Activated CD8-positive, alpha-beta T cell treated with anti-CD3 and anti-CD28 coated beads, Interleukin-2, amount 10 ng/mL, durations not matched to agents 7 days and 5 days (primary cell): ENCODE data around the gene MEX3A. TPM values are rescaled to one million over a fixed set of nuclear protein-coding genes. Genes with fewer than 3 reads are reported as not detected.
A peak's percentile ranks its signal among the peaks of the same experiment; 100 is the strongest.
"Not testable (repeated sequence)": the region's sequence is repeated elsewhere in the genome, so short reads cannot be mapped to it uniquely, and the experiment has no call there.

Experiments
- ATAC-seq: fragments of 150-1000 bp; cut with Tn5 transposase; one replicate; pipeline ENCODE4 v1.10.0; 2021; ENCODE audit warnings: moderate library complexity
- CTCF ChIA-PET: fragments of 350-600 bp; sonication (Branson Sonifier 250); formaldehyde crosslinking; loops from one replicate; lab custom pipeline; 2021; ENCODE audit warnings: antibody characterized with exemption; lab: Charles Lee
- POLR2A ChIA-PET: fragments of 350-600 bp; sonication (Branson Sonifier 250); formaldehyde crosslinking; loops from one replicate; lab custom pipeline; 2021; ENCODE audit warnings: antibody characterized with exemption; lab: Charles Lee
- DNase-seq: peaks from one replicate; pipeline ENCODE4 v3.0.0-alpha.2; 2020
- H3K27ac Mint-ChIP-seq: one replicate; pipeline ENCODE4 v1.8.0; 2021; ENCODE audit warnings: mild to moderate bottlenecking, mixed read lengths
- H3K27me3 Mint-ChIP-seq: one replicate; pipeline ENCODE4 v1.8.0; 2021; ENCODE audit warnings: low read depth, mixed read lengths
- H3K36me3 Mint-ChIP-seq: one replicate; pipeline ENCODE4 v1.8.0; 2021; ENCODE audit warnings: low read depth, mixed read lengths
- H3K4me1 Mint-ChIP-seq: one replicate; pipeline ENCODE4 v1.8.0; 2021; ENCODE audit warnings: low read depth, mixed read lengths
- H3K4me3 Mint-ChIP-seq: one replicate; pipeline ENCODE4 v1.8.0; 2021; ENCODE audit warnings: mild to moderate bottlenecking, mixed read lengths
- H3K9me3 Mint-ChIP-seq: one replicate; pipeline ENCODE4 v1.8.0; 2022; ENCODE audit warnings: mixed read lengths; ENCODE audit not compliant: insufficient read depth
- total RNA-seq, 2 experiments: library from RNA; stranded (reverse); gene quantifications; one replicate each; pipeline ENCODE4 v1.2.3, GENCODE V29; 2021

Gene MEX3A
- total RNA-seq, 2 experiments from 2014 or later, result 0.05 TPM

DNA sequence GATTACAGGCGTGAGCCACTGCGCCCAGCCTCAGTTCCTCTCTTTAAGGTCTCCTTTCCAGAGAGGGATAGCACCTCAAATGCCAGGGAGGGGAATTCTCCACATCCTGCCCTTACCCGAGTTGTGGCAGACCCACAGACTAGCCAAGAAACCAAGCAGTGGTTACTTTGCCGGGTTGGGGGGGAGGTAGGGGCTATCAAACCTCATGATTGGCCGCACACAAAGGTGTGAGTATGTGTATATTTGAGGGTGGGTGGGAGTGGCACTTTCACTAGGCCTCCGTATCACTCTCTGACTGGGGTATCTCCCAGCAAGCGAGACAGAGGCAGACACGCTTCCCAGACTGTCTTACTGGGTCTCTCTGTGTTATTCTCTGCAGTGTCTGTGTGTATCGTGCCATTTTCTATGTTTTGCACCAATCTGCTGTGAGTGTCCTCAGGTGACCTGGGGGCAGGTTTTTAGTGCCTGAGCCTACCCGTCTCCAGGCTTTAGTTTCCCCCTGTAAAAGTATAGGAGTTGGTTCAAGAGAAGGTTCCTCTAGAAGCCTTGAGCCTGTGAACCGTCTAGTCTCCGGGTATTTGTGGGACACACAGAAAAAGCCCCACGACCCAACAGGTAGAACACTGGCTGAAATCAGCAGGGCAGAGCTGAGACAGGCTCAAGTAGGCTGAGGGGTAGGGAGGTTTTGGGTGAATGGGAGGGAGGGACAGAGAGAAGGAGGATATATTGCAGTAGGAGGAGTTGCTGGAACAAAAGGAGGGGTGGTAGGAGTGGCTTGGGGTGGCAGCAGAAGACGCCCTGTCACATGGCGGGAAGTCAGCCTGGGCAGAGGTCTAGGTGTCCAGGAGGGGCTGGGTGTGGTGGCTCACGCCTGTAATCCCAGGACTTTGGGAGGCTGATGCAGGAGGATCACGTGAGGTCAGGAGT, 42.6 kb upstream of the MEX3A start:
- ChIA-PET CTCF (interaction anchor here (0.9 to 8.5 kb wide), 4 partner anchors 10 to 194 kb away, joined by 4 to 534 read pairs (median 40); partner anchors contain the start of gene LMNA), POLR2A (interaction anchor here (0.6 to 8.1 kb wide), 4 partner anchors 9 to 27 kb away, joined by 3 to 44 read pairs (median 4); no protein-coding TSS in a partner anchor)
- DNase-seq, result peak; percentile 39
- H3K27ac Mint-ChIP-seq, result peak overlapping the region; percentile 59
- H3K9me3 Mint-ChIP-seq, result no peaks in the 10 kb centered on the region
- peak overlapping the region; percentile 4 for H3K4me3 Mint-ChIP-seq
- no peaks in the 10 kb centered on the region for H3K36me3 Mint-ChIP-seq
- H3K27me3 Mint-ChIP-seq, result peaks cover 17% of the 10 kb centered on the region
- peak; percentile 7 for ATAC-seq
- peaks cover 76% of the 10 kb centered on the region for H3K4me1 Mint-ChIP-seq

DNA sequence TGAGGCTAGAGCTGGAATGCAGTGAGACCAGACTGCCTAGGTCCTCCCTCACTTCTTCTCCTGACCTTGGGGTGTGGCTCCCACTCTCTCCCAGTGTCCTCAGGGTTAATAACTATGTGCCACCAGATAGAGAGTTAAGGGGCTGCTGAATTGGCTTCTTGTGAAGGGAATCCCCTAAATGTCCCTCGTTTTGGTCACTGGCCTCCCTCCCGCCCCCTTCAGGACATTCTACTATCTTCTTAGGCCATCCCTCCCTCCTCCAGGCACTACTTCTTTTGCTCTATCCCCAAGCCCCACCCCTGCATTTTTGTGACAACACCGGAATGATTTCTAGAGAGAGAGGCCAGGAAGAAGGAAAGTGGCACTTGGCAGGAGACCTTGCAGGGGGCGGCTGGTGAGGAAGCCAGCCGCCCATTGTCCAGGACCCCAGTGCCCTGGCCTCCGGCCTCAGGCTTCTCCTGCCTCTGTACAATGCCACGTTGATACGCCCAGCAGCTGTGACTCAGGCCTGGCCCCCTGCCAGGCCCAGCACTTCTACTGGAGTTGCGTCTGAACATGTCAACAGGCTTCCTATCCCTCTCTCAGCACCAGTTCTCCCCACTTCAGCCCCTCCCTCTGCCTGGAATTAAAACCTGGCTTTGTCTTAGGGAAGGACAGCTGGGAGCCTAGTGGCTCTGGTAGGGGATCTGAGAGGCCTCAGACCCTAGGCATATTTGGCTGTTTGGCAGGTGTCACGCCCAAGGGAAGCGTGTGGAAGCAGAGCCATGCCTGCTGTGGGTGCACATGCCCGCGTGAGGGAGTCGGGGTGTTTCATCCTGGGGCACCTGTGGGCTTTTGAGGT, 41.3 kb upstream of the MEX3A start:
- ChIA-PET CTCF (interaction anchor here (0.9 to 5.3 kb wide), 10 partner anchors 6 to 185 kb away, joined by 3 to 34 read pairs (median 4); partner anchors contain the start of gene LMNA), POLR2A (interaction anchor here (8.1 kb wide), 1 partner anchor 26 kb away, joined by 44 read pairs; no protein-coding TSS in a partner anchor)
- H3K9me3 Mint-ChIP-seq, result no peaks in the 10 kb centered on the region
- no peak overlapping the region for H3K4me3 Mint-ChIP-seq
- H3K27me3 Mint-ChIP-seq, result peaks cover 20% of the 10 kb centered on the region
- no peaks in the 10 kb centered on the region for H3K36me3 Mint-ChIP-seq
- DNase-seq (no peak), ATAC-seq (no peak)
- peak overlapping the region; percentile 34 for H3K27ac Mint-ChIP-seq
- peaks cover 66% of the 10 kb centered on the region for H3K4me1 Mint-ChIP-seq

DNA sequence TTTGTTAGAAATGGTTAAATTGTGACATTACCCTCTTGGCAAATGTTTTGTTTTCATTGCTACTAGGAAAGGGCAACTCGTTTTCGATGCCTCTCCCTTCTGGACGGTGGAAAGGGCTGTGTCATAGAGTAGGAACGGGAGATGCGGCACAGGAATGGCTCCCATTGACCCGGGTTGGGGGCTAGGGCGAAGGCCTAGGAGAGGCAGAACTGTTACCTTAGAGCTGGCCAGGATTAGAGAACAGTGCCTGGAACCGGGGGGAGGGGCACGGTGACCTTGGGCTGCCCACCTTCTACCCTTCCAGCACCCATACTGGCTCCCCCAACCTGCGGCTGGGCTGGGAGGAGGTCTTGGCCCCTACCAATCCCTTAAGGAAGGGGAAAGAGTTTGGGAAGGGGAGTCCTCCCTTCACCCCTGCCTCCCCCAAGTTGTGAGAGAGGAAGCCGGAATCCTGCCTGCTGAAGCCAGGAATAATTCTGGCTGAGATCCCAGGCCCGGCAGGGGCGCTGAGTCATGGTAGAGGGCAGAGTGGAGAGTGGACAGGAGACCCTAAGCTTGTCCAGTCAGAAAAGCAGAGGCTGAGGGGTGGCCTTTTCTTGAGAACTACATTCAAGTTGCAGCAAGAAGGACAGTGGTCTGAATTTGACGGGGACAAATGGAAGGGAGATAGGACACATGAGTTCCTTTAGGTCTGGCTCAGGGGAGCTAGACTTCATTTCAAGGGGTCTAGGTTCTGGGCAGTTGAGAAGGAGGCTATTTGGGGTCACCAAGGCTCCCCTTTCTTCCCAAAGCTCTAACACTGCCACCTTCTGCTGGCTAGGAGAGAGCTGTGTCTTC, 40.5 kb upstream of the MEX3A start:
- no peaks in the 10 kb centered on the region for H3K9me3 Mint-ChIP-seq
- peak overlapping the region; percentile 34 for H3K27ac Mint-ChIP-seq
- ChIA-PET POLR2A (interaction anchor here (8.1 kb wide), 1 partner anchor 25 kb away, joined by 44 read pairs; no protein-coding TSS in a partner anchor), CTCF (interaction anchor here (1.0 to 5.3 kb wide), 11 partner anchors 7 to 197 kb away, joined by 3 to 34 read pairs (median 4); partner anchors contain the start of gene LMNA)
- H3K4me1 Mint-ChIP-seq, result peaks cover 59% of the 10 kb centered on the region
- no peaks in the 10 kb centered on the region for H3K36me3 Mint-ChIP-seq
- no peak for ATAC-seq
- no peak for DNase-seq
- peaks cover 24% of the 10 kb centered on the region for H3K27me3 Mint-ChIP-seq
- no peak overlapping the region for H3K4me3 Mint-ChIP-seq

DNA sequence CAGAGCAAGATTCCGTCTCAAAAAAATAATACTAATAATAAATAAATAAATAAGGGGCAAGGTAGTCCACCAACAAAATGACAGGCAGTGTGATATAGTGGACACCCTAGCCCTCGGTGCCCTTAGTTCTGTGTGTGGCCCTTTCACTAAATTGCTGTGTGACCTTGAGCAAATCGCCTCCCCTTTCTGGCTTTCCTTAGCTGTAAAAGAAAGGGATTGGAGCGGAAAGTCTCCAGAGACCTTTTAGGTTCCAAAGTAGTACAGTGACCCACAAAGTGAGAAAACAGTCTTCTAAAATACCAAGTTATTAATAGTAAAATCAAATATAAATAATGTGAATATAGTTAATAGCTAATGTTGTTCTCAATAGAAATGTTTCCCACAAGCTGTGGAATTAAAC, 39.8 kb upstream of the MEX3A start:
- ChIA-PET CTCF (interaction anchor here (1.0 to 5.3 kb wide), 7 partner anchors 8 to 197 kb away, joined by 3 to 34 read pairs (median 4); no protein-coding TSS in a partner anchor), POLR2A (no interaction called here)
- H3K27me3 Mint-ChIP-seq, result peaks cover 24% of the 10 kb centered on the region
- no peaks in the 10 kb centered on the region for H3K9me3 Mint-ChIP-seq
- peaks cover 53% of the 10 kb centered on the region for H3K4me1 Mint-ChIP-seq
- no peaks in the 10 kb centered on the region for H3K36me3 Mint-ChIP-seq
- ATAC-seq (no peak), DNase-seq (no peak)
- no peak overlapping the region for H3K27ac Mint-ChIP-seq
- no peak overlapping the region for H3K4me3 Mint-ChIP-seq

DNA sequence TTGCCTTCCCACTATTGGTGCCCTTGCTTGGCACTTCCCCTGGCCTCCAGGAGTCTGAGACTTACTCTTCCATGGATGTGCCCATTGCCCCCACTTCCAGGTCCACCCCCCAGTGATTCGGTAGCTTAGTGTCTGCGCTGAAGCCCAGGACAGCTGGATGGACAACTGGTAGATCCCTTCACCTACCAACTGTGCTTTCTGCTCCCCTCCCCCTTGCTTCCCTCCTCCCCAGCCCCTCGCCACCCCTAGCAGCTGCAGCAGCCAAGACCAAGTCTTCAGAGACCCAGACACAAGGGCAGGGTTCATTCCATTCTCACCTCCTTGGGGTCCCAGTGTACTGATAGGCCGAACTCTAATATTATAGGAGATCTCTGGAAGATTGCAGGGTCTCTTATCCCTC, 39.2 kb upstream of the MEX3A start:
- no peak overlapping the region for H3K4me3 Mint-ChIP-seq
- H3K4me1 Mint-ChIP-seq, result peaks cover 47% of the 10 kb centered on the region
- CTCF ChIA-PET, result interaction anchor here (5.3 to 11.2 kb wide), 2 partner anchors 9 to 24 kb away, joined by 34 to 112 read pairs; no protein-coding TSS in a partner anchor
- peaks cover 26% of the 10 kb centered on the region for H3K27me3 Mint-ChIP-seq
- H3K9me3 Mint-ChIP-seq, result no peaks in the 10 kb centered on the region
- no peak overlapping the region for H3K27ac Mint-ChIP-seq
- POLR2A ChIA-PET, result no interaction called here
- ATAC-seq, result no peak
- H3K36me3 Mint-ChIP-seq, result no peaks in the 10 kb centered on the region
- DNase-seq, result no peak

DNA sequence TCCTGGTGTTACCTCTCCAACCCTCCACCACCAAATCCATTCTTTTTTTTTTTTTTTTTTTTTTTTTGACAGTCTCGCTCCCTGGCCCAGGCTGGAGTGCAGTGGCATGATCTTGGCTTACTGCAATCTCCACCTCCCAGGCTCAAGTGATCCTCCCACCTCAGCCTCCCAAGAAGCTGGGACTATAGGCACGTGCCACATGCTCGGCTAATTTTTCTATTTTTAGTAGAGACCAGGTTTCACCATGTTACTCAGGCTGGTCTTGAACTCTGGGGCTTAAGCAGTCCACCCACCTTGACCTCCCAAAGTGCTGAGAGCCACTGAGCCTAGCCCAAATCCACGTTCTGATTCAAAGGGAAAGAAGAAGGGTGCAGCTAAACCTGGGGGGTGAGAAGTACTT, 38.7 kb upstream of the MEX3A start:
- POLR2A ChIA-PET, H3K36me3 Mint-ChIP-seq: not testable (repeated sequence)

DNA sequence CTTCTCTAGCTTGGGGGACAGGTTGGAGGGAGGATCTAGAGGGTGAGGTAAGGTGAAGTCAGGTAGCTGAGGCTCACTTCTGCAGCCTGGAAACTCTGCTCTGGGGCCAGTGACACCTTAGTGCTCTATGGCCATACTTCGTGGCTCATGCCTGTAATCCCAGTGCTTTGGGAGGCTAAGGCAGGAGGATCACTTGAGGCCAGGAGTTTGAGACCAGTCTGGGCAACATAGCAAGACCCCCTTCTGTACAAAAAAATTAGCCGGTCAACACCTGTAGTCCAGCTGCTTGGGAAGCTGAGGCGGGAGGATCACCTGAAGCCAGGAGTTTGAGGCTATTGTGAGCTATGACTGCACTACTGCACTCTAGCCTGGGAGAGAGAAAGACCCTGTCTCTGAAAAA, 38.1 kb upstream of the MEX3A start:
- no peak overlapping the region for H3K27ac Mint-ChIP-seq

More for the DNA sequence above, 38.7 kb upstream of the MEX3A start:
- Mint-ChIP-seq H3K4me1 (peaks cover 47% of the 10 kb centered on the region), H3K27me3 (peaks cover 31% of the 10 kb centered on the region)
- not testable (repeated sequence) for H3K27ac Mint-ChIP-seq, DNase-seq, H3K9me3 Mint-ChIP-seq, H3K4me3 Mint-ChIP-seq, ATAC-seq
- CTCF ChIA-PET, result interaction anchor here (0.9 to 11.2 kb wide), 3 partner anchors 9 to 30 kb away, joined by 5 to 112 read pairs (median 34); no protein-coding TSS in a partner anchor

DNA sequence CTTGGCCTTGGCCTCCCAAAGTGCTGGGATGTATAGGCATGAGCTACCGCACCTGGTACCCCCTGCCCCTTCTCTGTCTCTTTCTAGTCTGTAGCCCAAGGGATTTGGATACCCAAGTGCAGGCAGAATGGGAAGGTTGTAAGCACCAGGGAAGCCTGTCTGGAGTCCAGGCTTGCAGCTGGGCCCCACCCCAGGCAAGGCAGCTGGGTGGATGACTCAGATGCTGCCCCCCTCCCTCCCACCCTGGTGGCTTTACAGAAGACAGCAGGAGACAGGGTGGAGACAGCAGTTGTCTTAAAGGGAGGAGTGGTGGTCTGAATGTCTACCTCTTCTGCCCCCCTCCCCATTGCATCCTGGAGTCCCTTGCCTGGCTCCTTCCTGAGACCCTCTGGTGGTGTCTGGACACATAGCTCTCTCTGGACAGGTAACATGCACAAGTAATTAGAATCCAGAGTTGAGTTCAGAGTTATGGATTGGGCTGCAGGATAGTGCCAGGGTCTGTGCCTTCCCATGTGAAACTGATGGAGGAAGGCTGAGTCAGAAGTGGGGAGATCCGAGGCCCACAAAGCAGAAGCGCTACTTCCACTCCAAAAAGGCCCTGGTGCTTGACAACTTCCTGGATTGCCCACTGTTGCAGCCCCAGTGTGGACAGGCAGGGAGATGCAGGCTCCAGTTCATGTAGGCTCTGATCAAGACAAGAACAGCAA, 37.4 kb upstream of the MEX3A start:
- ChIA-PET CTCF (interaction anchor here (1.0 to 11.2 kb wide), 4 partner anchors 7 to 29 kb away, joined by 3 to 112 read pairs (median 20); no protein-coding TSS in a partner anchor), POLR2A (no interaction called here)
- Mint-ChIP-seq H3K27ac (no peak overlapping the region), H3K36me3 (no peaks in the 10 kb centered on the region), H3K9me3 (no peaks in the 10 kb centered on the region), H3K4me3 (no peak overlapping the region), H3K27me3 (peaks cover 36% of the 10 kb centered on the region), H3K4me1 (peaks cover 45% of the 10 kb centered on the region)
- DNase-seq (no peak), ATAC-seq (no peak)

More for the DNA sequence above, 38.1 kb upstream of the MEX3A start:
- H3K9me3 Mint-ChIP-seq, result no peaks in the 10 kb centered on the region
- H3K4me3 Mint-ChIP-seq, result no peak overlapping the region
- POLR2A ChIA-PET, result no interaction called here
- DNase-seq, result no peak
- H3K4me1 Mint-ChIP-seq, result peaks cover 47% of the 10 kb centered on the region
- CTCF ChIA-PET, result interaction anchor here (0.9 to 11.2 kb wide), 3 partner anchors 10 to 29 kb away, joined by 5 to 112 read pairs (median 34); no protein-coding TSS in a partner anchor
- no peak for ATAC-seq
- no peaks in the 10 kb centered on the region for H3K36me3 Mint-ChIP-seq
- H3K27me3 Mint-ChIP-seq, result peaks cover 35% of the 10 kb centered on the region

DNA sequence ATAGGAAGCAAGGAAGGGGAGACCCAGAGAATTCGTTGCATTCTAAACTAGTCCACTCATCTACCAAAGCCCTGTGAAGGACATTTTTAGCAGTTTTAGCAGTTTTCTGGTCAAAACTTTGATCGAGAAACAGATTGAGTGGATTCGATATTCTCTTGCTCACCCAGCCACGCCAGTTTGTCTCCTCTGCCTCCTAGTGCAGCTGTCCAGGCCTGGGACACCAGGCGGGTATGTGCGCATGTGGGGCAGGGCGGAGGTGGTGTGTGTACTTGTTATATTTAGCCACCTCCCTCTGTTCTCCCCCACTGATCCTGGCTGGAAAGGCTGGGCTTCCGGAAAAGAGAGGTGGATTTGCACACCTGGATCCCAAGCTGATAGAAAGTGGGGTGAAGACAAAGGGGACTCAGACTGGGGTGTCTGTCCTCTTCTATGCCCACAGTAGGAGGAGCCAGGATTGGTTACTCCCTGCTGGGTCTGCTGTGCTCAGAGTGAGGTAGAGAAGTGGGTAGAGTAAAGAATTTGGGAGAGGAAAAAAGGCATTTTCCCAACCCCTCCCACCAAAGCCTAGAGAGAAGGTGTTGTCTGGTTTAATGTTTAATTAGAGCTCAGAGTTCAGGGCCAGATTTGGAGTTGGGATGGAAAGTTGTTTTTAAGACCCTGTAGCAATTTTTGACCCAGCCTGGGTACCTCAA, 36.1 kb upstream of the MEX3A start:
- Mint-ChIP-seq H3K4me3 (no peak overlapping the region), H3K27ac (no peak overlapping the region), H3K4me1 (peaks cover 42% of the 10 kb centered on the region), H3K36me3 (no peaks in the 10 kb centered on the region), H3K27me3 (peaks cover 46% of the 10 kb centered on the region), H3K9me3 (no peaks in the 10 kb centered on the region)
- POLR2A ChIA-PET, result interaction anchor here (0.6 to 1.0 kb wide), 2 partner anchors 9 to 214 kb away, joined by 3 read pairs; no protein-coding TSS in a partner anchor
- DNase-seq (no peak), ATAC-seq (no peak)
- CTCF ChIA-PET, result interaction anchor here (1.4 to 11.2 kb wide), 3 partner anchors 9 to 20 kb away, joined by 5 to 112 read pairs (median 34); no protein-coding TSS in a partner anchor
